NCI-H187 (cell line): ENCODE results near the gene UGT1A6.

Source experiments
- DNase-seq, 2 experiments: peaks; one replicate each; lab custom pipeline; 2025; lab: John Stamatoyannopoulos, UW

The UGT1A6 gene

GRCh38 chr2:233819884-233820773, 127.4 kb downstream of the UGT1A6 start:
- DNase-seq: no peak

GRCh38 chr2:233820774-233821105, 128.1 kb downstream of the UGT1A6 start:
- DNase-seq: no peak

DNA sequence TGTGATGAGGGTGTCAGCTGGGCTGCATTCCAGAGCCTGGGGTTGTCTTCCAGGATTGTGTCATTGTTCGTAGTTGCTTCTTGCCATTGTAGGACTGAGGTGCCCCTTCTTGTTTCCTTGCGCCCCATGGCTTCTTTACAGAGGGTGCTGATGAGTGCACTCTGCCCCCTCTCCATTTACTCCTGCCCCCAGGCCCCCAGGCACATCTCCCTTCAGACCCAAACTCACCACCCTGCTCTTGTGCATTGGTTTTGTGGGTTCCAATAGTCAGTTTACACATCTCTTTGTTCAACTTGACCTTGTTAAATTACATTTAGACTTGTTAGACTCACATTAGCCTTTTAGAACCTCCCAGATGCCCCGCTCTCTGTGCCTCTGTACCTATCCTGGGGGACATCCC, 128.5 kb downstream of the UGT1A6 start:
- no peak for DNase-seq

DNA sequence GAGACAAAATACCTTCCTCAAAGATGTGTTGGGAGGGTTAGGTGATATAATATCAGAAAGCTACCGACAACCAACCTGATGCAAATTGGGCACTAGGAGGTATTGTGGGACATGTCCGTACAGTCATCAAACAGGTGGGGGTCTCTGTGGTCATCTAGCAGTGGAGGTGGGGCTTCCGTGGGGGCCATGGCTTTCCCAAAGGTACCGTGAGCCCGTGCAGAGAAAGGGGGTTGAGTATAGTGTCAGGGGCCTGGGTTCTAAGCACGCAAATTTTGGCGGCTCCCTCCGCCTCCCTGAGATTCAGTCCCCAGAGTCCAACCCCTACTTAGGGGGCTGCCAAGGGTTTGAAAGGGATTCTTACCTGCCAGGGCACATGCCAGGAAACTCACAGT, 129.0 kb downstream of the UGT1A6 start:
- DNase-seq: no peak

DNA sequence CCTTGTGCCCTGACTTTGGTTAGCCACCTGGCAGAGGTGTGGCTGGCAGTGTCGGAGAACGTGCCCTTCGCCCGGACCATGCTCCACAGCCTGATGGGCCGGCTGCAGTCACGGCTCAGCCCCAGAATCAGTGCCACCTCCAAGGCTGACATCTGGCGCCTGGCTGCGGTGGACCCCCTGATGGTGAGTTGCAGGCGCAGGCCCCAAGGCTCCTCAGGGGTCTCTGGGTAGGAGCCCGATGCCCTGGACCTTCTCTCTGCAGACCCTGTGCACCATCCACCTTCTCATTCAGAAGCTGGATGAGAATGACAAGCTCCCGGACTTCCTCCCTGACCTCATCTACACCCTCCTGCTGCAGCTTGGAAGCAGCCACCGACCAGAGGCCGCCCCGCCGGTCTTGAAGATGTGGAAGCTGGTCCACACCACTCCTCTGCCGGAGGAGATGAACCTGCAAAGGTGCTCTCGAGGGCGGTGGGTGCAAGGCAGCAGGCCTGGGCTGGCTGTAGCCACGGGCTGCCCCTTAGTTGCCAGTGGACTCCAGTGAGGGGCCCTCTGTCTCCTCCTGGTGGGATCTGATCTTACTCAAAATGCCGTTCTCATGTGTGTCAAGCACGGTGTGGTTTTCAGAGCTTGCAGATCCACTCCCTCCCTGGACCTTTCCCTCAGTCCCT, 129.5 kb downstream of the UGT1A6 start:
- no peak for DNase-seq
